SJSA1 (cell line): ENCODE data around the gene COL6A5. TPM values are rescaled to one million over a fixed set of nuclear protein-coding genes. Genes with fewer than 3 reads are reported as not detected.
"Not testable (repeated sequence)": the region's sequence is repeated elsewhere in the genome, so short reads cannot be mapped to it uniquely, and the experiment has no call there.

Experiments
- DNase-seq, 2 experiments: peaks; one replicate each; pipeline ENCODE4 v3.0.0-alpha.2; 2015 to 2020; ENCODE audit warnings: low spot score in 2 of 2, low read depth in 1 of 2
- H3K27ac ChIP-seq: fragments of 250-450 bp; sonication (Bioruptor Pico); 2 replicates; pipeline ENCODE4 v1.5.1; 2020; ENCODE audit warnings: mild to moderate bottlenecking, moderate library complexity
- H3K27me3 ChIP-seq: fragments of 250-450 bp; sonication (Bioruptor Pico); replicated peaks from 2 replicates; pipeline ENCODE4 v1.5.1; 2020; ENCODE audit warnings: mild to moderate bottlenecking, moderate library complexity
- H3K36me3 ChIP-seq: fragments of 250-450 bp; sonication (Bioruptor Pico); 2 replicates; pipeline ENCODE4 v1.5.1; 2020; ENCODE audit warnings: mild to moderate bottlenecking
- H3K4me1 ChIP-seq: fragments of 250-450 bp; sonication (Bioruptor Pico); replicated peaks from 2 replicates; pipeline ENCODE4 v1.6.1; 2021; ENCODE audit warnings: mild to moderate bottlenecking
- H3K4me3 ChIP-seq: fragments of 250-450 bp; sonication (Bioruptor Pico); 2 replicates; pipeline ENCODE4 v1.5.1; 2020; ENCODE audit warnings: mild to moderate bottlenecking
- H3K9me3 ChIP-seq: fragments of 250-450 bp; sonication (Bioruptor Pico); replicated peaks from 2 replicates; pipeline ENCODE4 v1.5.1; 2020; ENCODE audit warnings: mild to moderate bottlenecking
- total RNA-seq: library from RNA; depleted of rRNA; stranded (reverse); fragments of >200 nt; shearing (Covaris generic); gene quantifications from 2 replicates; pipeline ENCODE4 v1.2.3, GENCODE V29; 2014

The COL6A5 gene
- total RNA-seq, 1 experiment from 2014 or later = not detected

- no peaks in the 10 kb centered on the region for H3K27me3 ChIP-seq
- H3K4me1 ChIP-seq = no peaks in the 10 kb centered on the region
- no peaks in the 10 kb centered on the region for H3K9me3 ChIP-seq
- no peaks in the 10 kb centered on the region for H3K36me3 ChIP-seq
- no peak for DNase-seq
- H3K27ac ChIP-seq = no peak overlapping the region
- no peak overlapping the region for H3K4me3 ChIP-seq
These were observed 58.9 kb downstream of the COL6A5 start for GRCh38 chr3:130404401-130404800.

- Histone ChIP-seq H3K27me3 (no peaks in the 10 kb centered on the region), H3K27ac (no peak overlapping the region), H3K4me1 (no peaks in the 10 kb centered on the region), H3K36me3 (no peaks in the 10 kb centered on the region), H3K4me3 (no peak overlapping the region), H3K9me3 (no peaks in the 10 kb centered on the region)
- DNase-seq = no peak
These were observed 60.5 kb downstream of the COL6A5 start for GRCh38 chr3:130405956-130406355.

- H3K4me1 ChIP-seq, DNase-seq, H3K9me3 ChIP-seq, H3K27me3 ChIP-seq, H3K36me3 ChIP-seq, H3K27ac ChIP-seq, H3K4me3 ChIP-seq: not testable (repeated sequence)
These were observed 62.8 kb downstream of the COL6A5 start for GRCh38 chr3:130408253-130408652.

GRCh38 chr3:130411320-130411719, 65.8 kb downstream of the COL6A5 start:
- no peak for DNase-seq
- Histone ChIP-seq H3K9me3 (no peaks in the 10 kb centered on the region), H3K4me3 (no peak overlapping the region), H3K27ac (no peak overlapping the region), H3K4me1 (no peaks in the 10 kb centered on the region), H3K27me3 (no peaks in the 10 kb centered on the region), H3K36me3 (no peaks in the 10 kb centered on the region)

- Histone ChIP-seq H3K4me1 (no peaks in the 10 kb centered on the region), H3K27me3 (no peaks in the 10 kb centered on the region), H3K36me3 (no peaks in the 10 kb centered on the region), H3K27ac (no peak overlapping the region), H3K4me3 (no peak overlapping the region), H3K9me3 (no peaks in the 10 kb centered on the region)
- DNase-seq = no peak
These were observed 67.6 kb downstream of the COL6A5 start for GRCh38 chr3:130412991-130413560.

- Histone ChIP-seq H3K27me3 (no peaks in the 10 kb centered on the region), H3K4me1 (no peaks in the 10 kb centered on the region), H3K4me3 (no peak overlapping the region), H3K36me3 (no peaks in the 10 kb centered on the region), H3K27ac (no peak overlapping the region), H3K9me3 (no peaks in the 10 kb centered on the region)
- no peak for DNase-seq
These were observed 69.0 kb downstream of the COL6A5 start for GRCh38 chr3:130414457-130414856.

GRCh38 chr3:130420466-130420865, 75.0 kb downstream of the COL6A5 start:
- Histone ChIP-seq H3K9me3 (no peaks in the 10 kb centered on the region), H3K27me3 (peaks cover 7% of the 10 kb centered on the region; the same call in 1 of the 2 replicates), H3K36me3 (no peaks in the 10 kb centered on the region), H3K4me1 (no peaks in the 10 kb centered on the region), H3K4me3 (no peak overlapping the region), H3K27ac (no peak overlapping the region)
- DNase-seq = no peak

GRCh38 chr3:130423064-130423463, 77.6 kb downstream of the COL6A5 start:
- Histone ChIP-seq H3K27me3 (peaks cover 17% of the 10 kb centered on the region), H3K4me1 (no peaks in the 10 kb centered on the region), H3K36me3 (no peaks in the 10 kb centered on the region), H3K4me3 (no peak overlapping the region), H3K9me3 (no peaks in the 10 kb centered on the region), H3K27ac (no peak overlapping the region)
- DNase-seq = no peak

GRCh38 chr3:130424837-130425236, 79.4 kb downstream of the COL6A5 start:
- Histone ChIP-seq H3K27me3 (peaks cover 17% of the 10 kb centered on the region), H3K4me3 (no peak overlapping the region), H3K9me3 (no peaks in the 10 kb centered on the region), H3K27ac (no peak overlapping the region), H3K36me3 (no peaks in the 10 kb centered on the region), H3K4me1 (no peaks in the 10 kb centered on the region)
- DNase-seq = no peak

- H3K4me3 ChIP-seq = no peak overlapping the region
- no peaks in the 10 kb centered on the region for H3K9me3 ChIP-seq
- H3K27ac ChIP-seq = no peak overlapping the region
- H3K36me3 ChIP-seq = no peaks in the 10 kb centered on the region
- peaks cover 17% of the 10 kb centered on the region for H3K27me3 ChIP-seq
- peak in 1 of 2 experiments; percentile 16 for DNase-seq
- H3K4me1 ChIP-seq = no peaks in the 10 kb centered on the region
These were observed 80.0 kb downstream of the COL6A5 start for GRCh38 chr3:130425484-130425883.

- H3K4me3 ChIP-seq = no peak overlapping the region
- H3K36me3 ChIP-seq = no peaks in the 10 kb centered on the region
- no peaks in the 10 kb centered on the region for H3K9me3 ChIP-seq
- no peaks in the 10 kb centered on the region for H3K4me1 ChIP-seq
- H3K27me3 ChIP-seq = peaks cover 17% of the 10 kb centered on the region
- no peak for DNase-seq
- no peak overlapping the region for H3K27ac ChIP-seq
These were observed 80.7 kb downstream of the COL6A5 start for GRCh38 chr3:130426206-130426605.

- peaks cover 10% of the 10 kb centered on the region for H3K27me3 ChIP-seq
- no peak for DNase-seq
- no peaks in the 10 kb centered on the region for H3K4me1 ChIP-seq
- no peaks in the 10 kb centered on the region for H3K9me3 ChIP-seq
- H3K36me3 ChIP-seq = no peaks in the 10 kb centered on the region
- H3K4me3 ChIP-seq = no peak overlapping the region
- H3K27ac ChIP-seq = no peak overlapping the region
These were observed 83.6 kb downstream of the COL6A5 start for GRCh38 chr3:130428871-130429712.

GRCh38 chr3:130429713-130430023, 84.2 kb downstream of the COL6A5 start:
- Histone ChIP-seq H3K4me3 (no peak overlapping the region), H3K9me3 (no peaks in the 10 kb centered on the region), H3K27me3 (peaks cover 10% of the 10 kb centered on the region), H3K36me3 (no peaks in the 10 kb centered on the region), H3K27ac (no peak overlapping the region), H3K4me1 (no peaks in the 10 kb centered on the region)
- DNase-seq = no peak

- DNase-seq = no peak
- no peaks in the 10 kb centered on the region for H3K4me1 ChIP-seq
- no peak overlapping the region for H3K4me3 ChIP-seq
- H3K27me3 ChIP-seq = peaks cover 10% of the 10 kb centered on the region
- H3K36me3 ChIP-seq = no peaks in the 10 kb centered on the region
- H3K9me3 ChIP-seq = no peaks in the 10 kb centered on the region
- H3K27ac ChIP-seq = no peak overlapping the region
These were observed 84.8 kb downstream of the COL6A5 start for GRCh38 chr3:130430266-130430665.
